ENCODE data around the gene DDC.

DDC gene, protein sequence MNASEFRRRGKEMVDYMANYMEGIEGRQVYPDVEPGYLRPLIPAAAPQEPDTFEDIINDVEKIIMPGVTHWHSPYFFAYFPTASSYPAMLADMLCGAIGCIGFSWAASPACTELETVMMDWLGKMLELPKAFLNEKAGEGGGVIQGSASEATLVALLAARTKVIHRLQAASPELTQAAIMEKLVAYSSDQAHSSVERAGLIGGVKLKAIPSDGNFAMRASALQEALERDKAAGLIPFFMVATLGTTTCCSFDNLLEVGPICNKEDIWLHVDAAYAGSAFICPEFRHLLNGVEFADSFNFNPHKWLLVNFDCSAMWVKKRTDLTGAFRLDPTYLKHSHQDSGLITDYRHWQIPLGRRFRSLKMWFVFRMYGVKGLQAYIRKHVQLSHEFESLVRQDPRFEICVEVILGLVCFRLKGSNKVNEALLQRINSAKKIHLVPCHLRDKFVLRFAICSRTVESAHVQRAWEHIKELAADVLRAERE

DNA sequence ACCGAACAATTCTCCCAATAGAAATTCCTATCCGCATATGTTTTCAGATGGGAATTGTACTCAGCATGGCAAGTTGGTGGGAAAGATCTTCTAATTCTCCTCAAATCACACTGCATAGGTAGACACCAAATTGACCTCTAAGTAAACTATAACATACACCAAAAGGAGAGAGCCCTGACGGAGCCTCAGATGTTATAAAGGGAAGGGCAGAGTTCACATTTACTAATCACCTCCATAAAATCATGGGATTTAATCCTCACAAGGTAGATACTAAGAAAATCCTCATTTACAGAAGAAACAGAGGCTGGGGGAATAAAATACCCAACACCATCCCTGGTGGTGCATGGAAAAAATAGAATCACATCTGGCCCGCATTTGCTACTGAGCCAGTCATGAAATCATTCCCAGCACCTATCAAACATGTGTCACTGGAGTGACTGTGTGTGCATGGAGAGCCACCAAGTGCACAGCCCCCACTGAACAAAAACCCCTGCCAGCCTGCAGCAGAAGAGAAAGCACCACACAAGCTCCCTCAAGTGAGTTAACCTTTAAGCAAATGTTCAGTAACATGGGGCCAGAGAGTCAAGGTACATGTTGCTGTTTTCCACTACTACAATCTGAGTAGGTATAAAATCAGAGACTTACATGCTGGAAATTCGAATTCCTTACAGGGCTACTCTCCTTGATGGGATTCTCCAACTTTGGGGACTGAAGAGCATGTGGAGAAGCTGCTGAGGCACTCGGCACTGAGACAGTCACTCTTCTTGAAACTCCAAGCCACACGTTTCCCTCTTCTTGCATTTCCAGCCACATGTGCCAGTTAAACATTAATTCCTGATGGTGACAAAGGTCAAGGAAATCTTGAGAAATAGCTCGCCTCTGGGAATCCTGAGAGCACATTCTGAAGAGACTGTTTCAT lies at the start of gene DDC:
Gene DDC, minus strand, starts transcription at position 766 of the 919 bp plus-strand sequence. CDS start 21,320 bp downstream, outside the sequence.
- DNase-seq (ENCODE audit: low read depth), result no peak

DNA sequence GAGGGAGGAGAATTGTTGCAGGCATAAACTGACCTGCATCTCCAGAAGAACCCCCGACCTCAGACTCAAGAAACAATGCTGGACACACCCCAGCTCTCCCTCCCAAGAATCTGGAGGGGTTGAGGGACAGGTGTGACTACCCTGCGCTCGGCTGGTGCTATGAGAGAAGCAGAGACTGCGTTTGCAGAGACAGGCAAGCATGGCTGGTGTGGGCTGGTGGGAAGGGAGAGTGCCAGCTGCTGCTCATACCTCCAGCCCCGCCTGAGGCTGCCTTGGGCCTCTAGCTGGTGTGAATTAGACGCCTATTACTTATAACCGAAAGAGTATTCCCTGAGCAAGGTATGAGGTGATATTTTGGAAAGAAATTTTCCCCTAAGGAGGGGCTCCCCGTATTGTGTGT lies 48.3 kb upstream of the DDC start:
- no peak for DNase-seq (ENCODE audit: low read depth)

DNA sequence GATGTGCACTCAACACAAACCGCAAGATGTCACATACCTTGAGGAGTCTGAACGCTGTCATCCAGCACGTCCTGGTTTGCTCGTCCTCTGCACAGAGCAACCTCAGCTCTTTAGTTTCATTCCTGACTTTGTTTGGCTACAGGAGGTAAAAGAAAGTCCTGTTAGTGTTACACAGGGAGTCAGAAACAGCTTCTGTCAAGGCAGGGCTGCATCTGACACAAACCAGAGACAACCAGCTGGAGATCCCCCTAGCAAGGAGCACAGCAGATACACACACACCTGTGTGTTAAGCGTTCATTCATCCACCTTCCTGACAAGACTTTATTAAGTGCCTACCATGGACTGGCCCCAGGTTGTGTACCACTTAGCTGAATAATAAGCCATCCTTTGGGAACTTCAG lies 47.5 kb upstream of the DDC start:
- no peak for DNase-seq (ENCODE audit: low read depth)

DNA sequence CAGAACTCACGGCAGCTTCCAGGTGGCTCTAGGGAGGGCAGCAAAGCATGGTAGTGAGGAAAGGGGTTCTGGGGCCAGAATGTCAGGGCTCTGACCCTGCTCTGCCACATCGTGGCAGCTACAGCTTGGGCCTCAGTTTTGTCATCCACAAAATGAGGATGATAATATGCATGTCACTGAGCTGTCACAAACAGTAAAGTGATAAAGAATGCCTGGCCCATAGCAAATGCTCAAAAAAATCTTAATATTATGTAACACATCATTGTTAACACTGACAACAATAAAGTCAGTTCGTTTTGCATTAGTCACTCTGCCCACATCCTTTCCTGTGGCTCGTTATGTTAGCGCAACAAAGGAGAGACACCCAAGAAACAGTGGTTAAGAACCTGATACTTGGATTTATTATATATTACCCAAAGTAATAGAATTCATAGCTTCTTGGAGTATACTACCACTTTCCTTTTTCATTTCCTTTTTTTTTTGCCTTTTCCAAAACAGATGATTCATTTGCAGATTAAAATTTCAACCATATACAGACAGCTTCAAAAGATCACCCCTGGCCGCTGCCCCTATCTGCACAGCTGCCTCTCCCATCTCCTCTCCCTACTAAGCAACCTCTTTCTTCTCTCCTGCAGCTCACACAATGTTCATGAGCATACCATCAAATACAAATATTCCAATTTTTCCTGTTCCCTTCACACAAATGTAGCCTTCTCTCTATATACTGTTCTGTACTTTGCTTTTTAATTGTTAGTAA lies 45.5 kb upstream of the DDC start:
- no peak for DNase-seq (ENCODE audit: low read depth)

DNA sequence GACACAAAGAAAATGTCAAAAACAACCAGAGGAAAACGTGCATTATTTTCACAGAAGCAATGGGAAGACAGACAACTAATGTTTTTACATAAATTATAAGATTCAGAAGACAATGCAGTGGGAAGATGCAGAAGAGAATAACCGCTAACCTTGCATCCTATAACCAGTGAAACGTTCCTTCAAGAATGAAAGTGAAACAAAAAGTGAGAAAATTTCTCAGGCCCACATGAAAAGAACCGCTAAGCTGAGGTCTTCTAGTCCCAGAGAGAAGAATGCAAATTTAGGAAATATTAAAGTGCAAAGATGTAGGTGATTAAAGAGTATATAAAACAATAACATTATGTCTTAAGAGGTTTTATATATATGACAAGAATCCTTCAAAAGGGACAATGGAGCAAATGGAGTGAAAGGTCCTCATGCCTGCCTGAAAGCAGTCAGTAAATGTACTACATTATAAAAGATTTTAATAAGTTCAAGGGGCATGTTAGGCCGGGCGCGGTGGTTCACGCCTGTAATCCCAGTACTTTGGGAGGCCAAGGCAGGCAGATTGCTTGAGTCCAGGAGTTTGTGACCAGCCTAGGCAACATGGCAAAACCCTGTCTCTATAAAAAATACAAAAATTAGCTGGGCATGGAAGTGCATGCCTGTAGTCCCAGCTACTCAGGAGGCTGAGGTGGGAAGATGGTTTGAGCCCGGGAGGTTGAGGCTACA lies 43.1 kb upstream of the DDC start:
- DNase-seq (ENCODE audit: low read depth), result no peak

DNA sequence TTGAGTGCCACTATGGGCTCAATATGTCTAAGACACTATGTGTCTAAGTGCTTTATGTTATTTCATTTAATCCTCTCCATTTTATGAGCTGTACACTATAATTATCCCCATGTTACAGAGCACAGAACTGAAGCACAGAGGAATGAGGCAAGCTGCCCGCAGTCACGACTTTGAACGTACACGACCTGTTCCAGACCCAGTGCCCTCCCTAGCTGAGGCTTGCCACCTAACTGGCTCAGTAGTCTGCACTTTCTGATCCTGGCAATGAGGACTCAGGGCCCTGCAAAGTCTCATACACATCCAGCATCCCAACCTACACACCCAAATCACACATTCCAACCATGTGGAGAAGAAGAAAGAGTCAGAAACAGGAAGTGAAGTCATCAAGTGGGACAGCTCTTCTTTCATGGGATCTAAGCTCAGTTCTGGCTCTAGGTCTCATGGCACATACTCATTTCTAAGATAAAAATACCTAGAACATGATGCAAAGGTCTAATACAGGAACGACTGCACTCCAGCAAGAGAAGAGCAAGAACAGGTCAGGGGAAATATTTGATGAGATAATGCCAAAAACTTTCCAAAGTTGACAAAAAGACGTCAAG lies 42.4 kb upstream of the DDC start:
- no peak for DNase-seq (ENCODE audit: low read depth)

DNA sequence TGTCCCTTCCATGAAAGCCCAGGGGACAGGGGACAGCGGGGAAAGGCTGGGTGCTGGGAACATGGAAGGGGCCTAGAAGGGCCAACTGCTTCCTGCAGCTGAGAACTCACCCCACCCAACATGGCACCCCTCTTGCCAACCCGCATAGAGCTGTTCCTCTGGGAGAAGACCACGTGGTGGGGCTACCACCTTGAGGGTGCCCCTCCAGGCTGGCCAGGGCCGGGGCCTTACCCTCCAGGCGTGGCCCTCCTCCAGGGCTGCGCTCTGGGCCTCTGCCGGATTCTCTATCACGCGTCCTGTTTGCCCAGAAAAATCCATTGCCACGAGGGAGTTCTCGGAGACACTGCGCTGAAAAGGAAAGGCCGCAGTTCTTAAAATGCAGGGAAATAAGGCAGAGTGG lies 39.9 kb upstream of the DDC start:
- DNase-seq (ENCODE audit: low read depth), result no peak

DNA sequence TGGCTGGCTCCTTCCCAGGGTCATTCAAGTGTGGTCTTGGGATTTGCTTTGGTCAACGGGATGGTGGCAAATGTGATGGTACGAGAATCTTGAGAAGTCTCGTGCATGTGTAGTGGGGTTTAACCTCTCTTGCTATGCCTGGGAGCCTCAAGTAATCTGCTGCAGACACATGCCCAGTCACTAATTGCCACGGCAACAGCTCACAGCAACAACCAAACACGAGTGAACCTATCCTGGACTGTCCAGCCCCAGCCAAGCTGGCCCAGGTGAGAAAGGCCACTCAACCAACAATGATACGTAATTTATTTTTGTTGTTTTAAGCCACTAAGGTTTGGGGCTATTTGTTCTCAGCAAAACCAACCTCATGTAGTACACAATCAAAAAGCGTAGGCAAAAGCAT lies 38.1 kb upstream of the DDC start:
- no peak for DNase-seq (ENCODE audit: low read depth)

DNA sequence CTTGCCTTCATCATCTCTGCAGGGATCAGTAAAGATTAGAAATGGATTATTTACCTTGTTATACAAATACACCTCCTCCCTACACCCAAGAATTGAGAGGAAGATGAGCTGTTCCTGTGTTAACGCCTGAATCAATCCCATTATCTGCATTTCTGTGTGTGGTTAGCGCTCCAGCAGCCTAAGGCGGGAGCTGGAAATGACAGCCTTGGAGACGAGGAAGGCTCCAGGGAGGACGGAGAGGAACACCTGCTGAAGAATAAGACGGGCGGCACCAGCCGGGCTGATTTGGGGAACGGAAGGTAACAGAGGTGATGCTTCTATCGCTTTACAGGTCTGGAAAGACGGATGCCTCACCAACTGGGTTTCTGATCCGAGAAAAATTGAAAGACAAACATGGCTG lies 34.2 kb upstream of the DDC start:
- DNase-seq (ENCODE audit: low read depth), result no peak

DNA sequence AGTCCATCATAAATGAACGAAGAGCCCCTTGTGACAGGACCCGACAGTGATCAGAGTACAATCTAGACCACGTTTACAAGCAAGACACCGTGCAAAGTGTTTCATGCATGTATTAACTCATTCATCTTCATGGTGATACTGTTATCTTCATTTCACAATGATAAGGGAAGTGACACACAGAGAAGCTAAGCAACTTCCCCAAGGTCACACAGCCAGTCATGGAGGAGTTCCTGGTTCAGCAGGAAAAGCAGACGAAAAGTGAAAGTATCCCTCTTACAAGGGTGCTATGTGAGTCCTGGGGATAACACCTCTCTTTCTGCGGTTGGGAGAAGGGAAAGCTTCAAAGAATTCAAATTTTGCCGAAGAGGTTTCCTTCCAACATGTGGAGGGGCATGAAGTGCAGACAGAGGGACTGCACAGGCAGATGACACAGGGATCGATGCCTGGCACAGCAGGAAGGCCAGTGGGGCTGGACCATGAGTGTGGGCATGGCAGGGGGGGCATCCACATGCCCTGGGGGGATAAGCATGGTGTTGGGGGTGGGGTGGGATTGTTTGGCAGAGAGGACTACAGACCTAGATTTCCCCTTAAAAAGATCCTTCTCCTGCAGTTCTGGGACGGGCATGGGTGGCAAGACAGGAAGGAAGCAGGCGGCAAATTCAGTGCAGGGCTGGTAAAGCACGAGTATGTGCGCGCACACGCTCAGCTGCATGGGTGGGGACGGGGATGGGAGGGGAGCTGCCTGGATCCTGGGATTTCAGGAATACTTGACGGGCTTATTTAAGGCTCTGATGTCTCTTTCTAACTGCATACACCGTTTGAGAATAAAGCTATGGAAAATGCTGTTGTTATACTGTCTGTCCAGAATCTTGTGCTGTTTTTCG lies 33.5 kb upstream of the DDC start:
- no peak for DNase-seq (ENCODE audit: low read depth)

DNA sequence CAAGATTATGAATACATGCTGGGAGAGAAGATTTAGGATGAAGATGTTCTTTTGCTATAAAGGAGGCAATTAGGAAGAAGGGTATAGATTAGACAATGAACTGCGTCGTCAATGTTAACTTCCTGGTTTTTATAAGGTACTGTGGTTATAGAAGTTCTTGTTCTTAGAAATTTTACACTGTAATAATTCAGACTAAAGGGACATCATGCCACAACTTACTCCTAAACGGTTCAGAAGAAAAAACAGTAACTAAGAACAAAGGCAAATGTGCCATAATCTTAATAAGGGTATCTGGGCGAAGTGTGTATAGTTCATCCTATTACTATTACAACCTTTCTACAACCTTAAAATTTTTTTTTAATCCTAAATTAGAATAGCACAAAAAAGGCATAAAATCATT lies 31.3 kb upstream of the DDC start:
- DNase-seq (ENCODE audit: low read depth), result no peak

DNA sequence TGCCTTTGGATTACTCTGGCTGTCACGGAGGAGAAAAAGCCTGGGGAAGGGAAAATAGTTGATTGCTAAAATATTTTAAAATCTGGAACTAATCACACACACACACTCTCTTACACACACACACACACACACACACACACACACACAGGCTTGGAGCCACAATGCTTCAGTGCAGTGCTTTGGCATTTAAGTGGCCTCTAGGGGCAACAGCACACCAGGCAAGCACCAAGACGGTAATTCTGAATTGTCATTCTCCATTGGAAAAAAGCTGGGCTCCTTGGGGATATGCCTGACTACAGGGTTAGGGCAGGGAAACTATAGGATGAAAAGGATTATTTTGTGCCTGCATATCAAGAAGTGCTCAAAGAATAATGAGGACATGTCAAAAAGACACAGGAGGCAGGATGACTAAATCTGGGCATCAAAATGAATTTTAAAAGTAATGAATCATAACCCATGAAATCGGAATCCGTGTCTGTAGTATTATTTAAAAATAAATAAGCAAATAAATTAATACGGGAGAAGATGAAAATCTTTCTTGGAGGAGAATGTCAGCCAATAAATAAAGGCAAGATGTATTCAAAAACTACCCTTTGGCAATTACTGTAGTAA lies 30.4 kb upstream of the DDC start:
- peak; percentile 56 for DNase-seq (ENCODE audit: low read depth)

DNA sequence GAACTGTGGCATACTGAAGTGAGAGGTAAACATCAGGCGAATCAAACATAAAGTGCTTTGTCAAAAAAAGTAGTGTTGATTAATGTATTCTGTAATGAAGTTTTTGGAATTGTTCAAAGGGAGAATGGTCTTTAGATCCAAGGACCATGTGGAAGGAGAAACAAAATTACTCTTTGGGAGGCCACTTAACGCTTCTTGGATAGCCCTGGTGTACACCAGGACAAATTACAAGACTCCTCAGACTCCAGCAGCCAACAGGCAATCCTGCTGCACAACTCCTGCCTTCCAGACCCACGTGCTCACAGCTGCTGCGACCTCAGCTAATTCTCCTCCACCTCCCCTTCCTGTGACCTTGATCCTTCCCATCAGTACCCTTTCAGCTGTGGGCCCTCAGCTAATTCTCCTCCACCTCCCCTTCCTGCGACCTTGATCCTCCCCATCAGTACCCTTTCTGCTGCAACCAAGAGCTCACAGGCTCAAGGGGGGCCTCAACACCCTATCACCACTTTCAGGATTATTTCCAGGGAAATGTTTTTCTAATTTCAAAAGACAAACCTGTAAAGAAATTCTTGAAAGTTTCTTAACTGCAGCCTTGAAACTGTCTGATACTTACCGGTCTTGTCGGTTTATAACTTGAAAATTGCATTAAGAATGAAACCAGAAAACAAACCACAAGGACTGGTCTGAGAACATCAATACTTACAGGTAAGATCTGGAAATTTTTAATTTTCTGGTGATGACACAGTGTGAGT lies 29.7 kb upstream of the DDC start:
- DNase-seq (ENCODE audit: low read depth), result no peak

DNA sequence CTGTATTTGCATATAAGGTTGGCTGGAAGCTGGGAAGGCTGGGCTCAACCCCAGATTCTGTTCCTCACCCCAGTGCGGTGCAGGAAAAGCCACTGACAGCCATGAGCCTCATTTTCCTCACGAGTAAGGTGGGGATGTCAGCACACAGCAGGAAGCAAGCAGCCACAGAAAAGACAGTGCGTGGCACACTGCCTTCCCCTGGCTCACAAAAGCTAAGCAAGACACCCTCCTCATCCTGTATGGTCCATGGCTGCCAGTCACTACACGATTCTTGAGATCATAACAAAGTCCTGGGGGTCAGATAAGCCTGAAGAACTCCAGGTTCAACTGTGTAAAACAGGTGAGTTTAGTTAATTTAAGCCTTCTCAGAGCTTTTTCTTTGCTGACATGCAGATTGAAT lies 28.9 kb upstream of the DDC start:
- no peak for DNase-seq (ENCODE audit: low read depth)

DNA sequence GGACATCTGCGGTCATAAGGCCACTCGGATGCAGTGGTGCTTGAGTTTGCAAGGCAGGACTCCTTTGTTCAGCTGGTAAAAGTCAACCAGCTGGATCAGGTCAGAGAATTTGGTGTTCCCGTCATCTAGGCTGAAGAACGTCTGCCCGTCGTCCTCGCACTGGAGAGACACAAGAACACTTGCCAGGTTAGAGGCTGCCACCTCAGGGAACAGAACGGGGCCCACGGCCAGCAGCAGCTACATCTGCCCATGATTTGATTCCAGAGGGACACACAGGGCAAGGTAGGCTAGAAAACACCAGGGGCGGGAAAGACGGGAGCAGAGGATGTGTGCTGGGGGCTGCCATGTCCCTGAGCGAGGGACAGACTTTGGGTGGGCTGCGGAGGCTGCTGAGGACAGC lies 27.7 kb upstream of the DDC start:
- no peak for DNase-seq (ENCODE audit: low read depth)

DNA sequence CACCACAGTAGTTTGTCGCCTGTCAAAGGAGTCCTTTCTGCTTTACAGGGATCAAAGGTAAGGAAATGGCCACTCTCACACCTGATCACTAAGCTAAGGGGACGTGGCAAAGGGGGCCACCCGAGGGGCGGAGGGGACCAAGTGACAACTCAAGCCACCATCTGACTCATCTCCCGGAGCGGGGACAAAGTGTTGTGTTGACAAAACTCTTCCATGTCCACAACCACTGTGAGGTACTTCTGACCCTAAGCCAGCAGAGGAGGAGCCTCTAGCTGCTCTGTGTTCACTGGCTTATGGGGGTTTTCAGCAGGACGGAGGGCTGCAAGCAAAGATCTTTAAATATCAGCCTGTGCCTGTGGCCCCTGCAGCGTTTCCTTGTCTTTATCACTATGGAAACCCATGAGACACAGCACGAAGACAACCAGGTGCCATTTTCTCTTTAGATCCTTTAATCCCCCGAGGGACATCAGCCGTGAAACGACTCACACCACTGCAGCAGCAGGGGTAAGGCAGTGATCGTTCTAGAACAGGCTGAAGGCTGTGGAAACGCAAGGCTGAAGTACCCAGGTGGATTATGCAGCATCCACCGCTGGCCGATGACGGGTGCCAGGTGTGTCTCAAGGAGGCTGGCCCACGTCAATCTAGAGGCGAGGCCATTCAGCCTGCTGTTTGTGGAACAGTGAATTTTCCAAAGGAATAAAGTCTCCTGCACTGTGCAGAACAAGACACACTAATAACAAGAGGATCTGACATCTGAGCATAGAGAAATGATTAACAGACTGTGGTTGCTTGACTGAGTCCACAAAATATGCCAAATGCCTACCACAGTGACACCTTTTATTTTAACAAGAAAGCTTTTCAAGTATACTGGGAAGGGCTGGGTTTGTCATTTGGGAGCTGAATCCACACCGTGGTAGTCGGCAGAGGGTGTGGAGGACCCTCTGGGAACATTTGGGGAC lies 26.6 kb upstream of the DDC start:
- no peak for DNase-seq (ENCODE audit: low read depth)

DNA sequence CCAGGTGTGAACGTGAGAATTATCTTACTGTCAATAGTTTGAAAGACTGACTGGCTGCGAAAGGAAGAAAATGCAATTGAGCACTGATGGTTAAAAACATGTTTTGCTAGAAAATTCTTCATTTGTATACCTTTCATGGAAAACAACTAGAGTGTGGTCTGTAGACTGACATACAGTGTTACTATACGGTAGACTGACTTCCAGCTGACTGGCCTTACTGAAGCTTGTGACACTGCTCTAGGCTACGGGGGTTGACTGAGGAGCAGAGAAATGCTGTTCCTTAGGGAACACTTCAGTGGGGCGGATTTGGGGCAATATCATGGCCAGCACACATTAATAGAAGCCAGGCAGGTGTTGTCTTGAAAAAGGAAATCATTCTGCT lies 25.9 kb upstream of the DDC start:
- DNase-seq (ENCODE audit: low read depth), result no peak

DNA sequence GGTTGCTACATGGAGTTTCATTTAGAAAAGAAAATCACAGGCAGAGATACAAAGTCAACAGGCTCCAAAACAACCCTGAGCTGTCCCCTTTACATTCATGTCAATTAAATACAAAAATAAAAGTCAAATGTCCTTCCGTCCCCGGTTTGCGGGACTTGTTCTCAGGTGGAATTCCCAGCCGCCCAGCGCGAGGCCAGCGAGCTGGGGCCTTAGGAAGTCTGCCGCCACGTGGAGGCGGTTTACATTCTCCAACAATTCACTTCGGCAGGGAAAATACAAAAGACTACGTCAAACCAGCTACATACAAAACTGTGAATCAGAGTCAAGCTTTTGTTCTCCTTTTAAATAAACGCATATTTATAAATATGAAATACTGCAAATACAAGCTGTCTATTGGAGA lies 25.3 kb upstream of the DDC start:
- no peak for DNase-seq (ENCODE audit: low read depth)

Data from fibroblast of the conjunctiva (primary cell).